ENCODE results near the gene CTSL. TPM values are rescaled to one million over a fixed set of nuclear protein-coding genes. Genes with fewer than 3 reads are reported as not detected.

The CTSL gene
- total RNA-seq, 3 donors from 2014 or later (not counting 1 experiment from before 2014, with no cell fraction given) = 1.2 to 4.4 (median 1.2) TPM

DNA sequence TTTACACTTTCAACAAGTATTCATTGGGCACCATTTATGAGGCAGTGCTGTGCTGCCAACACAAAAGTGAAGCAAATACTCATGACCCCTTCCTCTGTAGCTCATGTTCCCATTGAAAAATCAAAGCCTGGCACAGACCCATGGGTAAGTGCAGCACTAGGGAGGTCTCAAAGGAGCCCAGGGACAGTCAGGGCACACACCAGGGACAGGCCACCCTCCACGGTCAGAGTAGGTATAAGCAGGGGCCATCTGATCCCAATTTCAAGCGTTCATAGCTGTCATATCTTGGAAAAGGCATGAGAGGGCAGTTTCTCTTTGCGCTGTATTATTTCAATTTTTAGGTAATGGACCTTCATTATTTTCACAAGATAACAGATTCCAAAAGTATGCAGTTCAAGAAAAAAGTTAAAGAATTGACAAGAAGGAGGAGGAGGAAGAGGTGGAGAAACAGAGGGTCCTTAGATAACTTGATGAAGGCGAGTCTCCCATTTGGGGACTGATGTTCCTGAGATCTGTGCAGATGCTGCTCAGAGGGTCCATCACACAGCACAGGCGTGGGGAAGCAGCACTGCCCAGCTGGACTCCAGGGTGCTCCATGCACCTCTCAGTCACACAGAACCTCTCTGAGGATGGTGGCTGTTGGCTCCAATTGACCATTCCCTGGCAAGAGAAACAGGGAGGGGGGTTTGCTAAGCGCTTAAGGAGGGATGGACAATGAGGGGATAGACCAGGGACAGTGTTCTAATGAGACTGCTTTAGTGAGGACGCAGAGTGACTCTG, 7.5 kb downstream of the CTSL start:
- no peaks in the 10 kb centered on the region for H3K36me3 ChIP-seq (ENCODE audit: control insufficient read depth, insufficient read depth, low read length)
- intact Hi-C loops (cut with micrococcal nuclease) = no loop called here
- H3K9me3 Mint-ChIP-seq = peaks cover 0 to 2% of the 10 kb centered on the region in 2 donors
- H3K4me1 Mint-ChIP-seq = no peaks in the 10 kb centered on the region
- H3K4me3 Mint-ChIP-seq = no peak overlapping the region
- TF ChIP-seq, protein P1, sequence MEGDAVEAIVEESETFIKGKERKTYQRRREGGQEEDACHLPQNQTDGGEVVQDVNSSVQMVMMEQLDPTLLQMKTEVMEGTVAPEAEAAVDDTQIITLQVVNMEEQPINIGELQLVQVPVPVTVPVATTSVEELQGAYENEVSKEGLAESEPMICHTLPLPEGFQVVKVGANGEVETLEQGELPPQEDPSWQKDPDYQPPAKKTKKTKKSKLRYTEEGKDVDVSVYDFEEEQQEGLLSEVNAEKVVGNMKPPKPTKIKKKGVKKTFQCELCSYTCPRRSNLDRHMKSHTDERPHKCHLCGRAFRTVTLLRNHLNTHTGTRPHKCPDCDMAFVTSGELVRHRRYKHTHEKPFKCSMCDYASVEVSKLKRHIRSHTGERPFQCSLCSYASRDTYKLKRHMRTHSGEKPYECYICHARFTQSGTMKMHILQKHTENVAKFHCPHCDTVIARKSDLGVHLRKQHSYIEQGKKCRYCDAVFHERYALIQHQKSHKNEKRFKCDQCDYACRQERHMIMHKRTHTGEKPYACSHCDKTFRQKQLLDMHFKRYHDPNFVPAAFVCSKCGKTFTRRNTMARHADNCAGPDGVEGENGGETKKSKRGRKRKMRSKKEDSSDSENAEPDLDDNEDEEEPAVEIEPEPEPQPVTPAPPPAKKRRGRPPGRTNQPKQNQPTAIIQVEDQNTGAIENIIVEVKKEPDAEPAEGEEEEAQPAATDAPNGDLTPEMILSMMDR (IDR thresholded peaks at IDR 0.05) = no peak
- H3K27me3 ChIP-seq (ENCODE audit: control insufficient read depth, insufficient read depth, low read length) = peaks cover 2% of the 10 kb centered on the region
- peaks cover 13 to 51% of the 10 kb centered on the region in 2 donors for H3K27me3 Mint-ChIP-seq (ENCODE audit: low read depth in 2 of 2)
- no peak for DNase-seq
- H3K4me1 ChIP-seq (ENCODE audit: control insufficient read depth, insufficient read depth, low read length) = no peaks in the 10 kb centered on the region
- no peaks in the 10 kb centered on the region for H3K36me3 Mint-ChIP-seq
- H3K27ac Mint-ChIP-seq = no peak overlapping the region
- 83% methylated on average over 6 of the region's 7 CpGs for WGBS (ENCODE audit: insufficient coverage)
- H3K4me3 ChIP-seq (ENCODE audit: low read length) = no peak overlapping the region
- H3K27ac ChIP-seq (ENCODE audit: low read length) = no peak overlapping the region
- ATAC-seq = no peak
- no peaks in the 10 kb centered on the region for H3K9me3 ChIP-seq (ENCODE audit: control insufficient read depth, insufficient read depth, low read length)

DNA sequence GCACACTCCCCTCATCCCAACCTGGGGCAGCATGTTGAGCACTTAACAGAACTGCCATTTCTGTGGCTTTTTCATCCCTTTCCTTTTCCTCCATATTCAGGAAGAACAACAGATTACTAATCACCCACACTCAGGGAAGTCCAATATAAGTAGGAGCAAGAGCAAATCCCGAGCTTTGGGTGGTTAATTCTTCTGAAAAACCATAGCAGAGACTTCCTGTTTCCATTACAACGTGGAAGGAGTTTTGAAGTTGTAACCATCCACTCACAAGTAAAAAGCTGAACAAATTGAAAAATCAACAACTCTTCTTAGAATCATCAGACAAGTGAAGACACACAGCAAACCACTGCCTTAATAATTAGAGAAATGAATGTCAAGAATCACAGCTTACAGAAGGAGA, 8.2 kb downstream of the CTSL start:
- Mint-ChIP-seq H3K27ac (no peak overlapping the region), H3K36me3 (no peaks in the 10 kb centered on the region), H3K27me3 (ENCODE audit: low read depth in 2 of 2) (peaks cover 12 to 51% of the 10 kb centered on the region in 2 donors), H3K9me3 (peaks cover 0 to 2% of the 10 kb centered on the region in 2 donors), H3K4me3 (no peak overlapping the region), H3K4me1 (no peaks in the 10 kb centered on the region)
- ATAC-seq = no peak
- WGBS (ENCODE audit: insufficient coverage) = no CpG with 5 or more reads among the region's 2 CpGs
- Histone ChIP-seq H3K9me3 (ENCODE audit: control insufficient read depth, insufficient read depth, low read length) (no peaks in the 10 kb centered on the region), H3K27ac (ENCODE audit: low read length) (no peak overlapping the region), H3K4me3 (ENCODE audit: low read length) (no peak overlapping the region), H3K36me3 (ENCODE audit: control insufficient read depth, insufficient read depth, low read length) (no peaks in the 10 kb centered on the region), H3K27me3 (ENCODE audit: control insufficient read depth, insufficient read depth, low read length) (peaks cover 2% of the 10 kb centered on the region), H3K4me1 (ENCODE audit: control insufficient read depth, insufficient read depth, low read length) (no peaks in the 10 kb centered on the region)
- TF ChIP-seq, protein P1 (IDR thresholded peaks at IDR 0.05) = no peak
- no peak for DNase-seq
- intact Hi-C loops (cut with micrococcal nuclease) = no loop called here

DNA sequence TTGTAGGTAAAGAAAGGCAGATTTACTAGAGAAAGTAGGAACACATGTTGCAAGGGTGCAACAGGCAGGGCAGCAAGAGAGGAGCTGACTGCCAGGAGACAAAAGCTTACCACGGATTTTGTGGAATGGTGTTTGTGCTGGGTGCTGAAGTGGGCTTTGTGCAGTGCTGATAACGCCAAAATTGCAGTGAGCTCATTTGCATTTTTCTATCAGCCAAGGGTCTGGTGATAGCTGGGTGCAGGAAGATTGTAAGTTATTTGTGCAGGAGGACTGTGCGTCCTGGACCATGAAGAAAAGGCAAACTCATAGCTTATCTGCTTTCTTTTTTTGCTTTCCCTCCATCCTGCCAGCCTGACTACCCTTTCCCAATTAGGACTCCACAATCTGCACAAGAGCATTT, 13.6 kb downstream of the CTSL start:
- Histone ChIP-seq H3K4me1 (ENCODE audit: control insufficient read depth, insufficient read depth, low read length) (no peaks in the 10 kb centered on the region), H3K4me3 (ENCODE audit: low read length) (no peak overlapping the region), H3K27me3 (ENCODE audit: control insufficient read depth, insufficient read depth, low read length) (peaks cover 2% of the 10 kb centered on the region), H3K27ac (ENCODE audit: low read length) (no peak overlapping the region), H3K36me3 (ENCODE audit: control insufficient read depth, insufficient read depth, low read length) (no peaks in the 10 kb centered on the region), H3K9me3 (ENCODE audit: control insufficient read depth, insufficient read depth, low read length) (peaks cover 4% of the 10 kb centered on the region)
- peaks cover 0 to 5% of the 10 kb centered on the region in 2 donors for H3K4me1 Mint-ChIP-seq
- H3K4me3 Mint-ChIP-seq = no peak overlapping the region
- no peak for DNase-seq
- H3K27ac Mint-ChIP-seq = no peak overlapping the region
- H3K9me3 Mint-ChIP-seq = peaks cover 0 to 4% of the 10 kb centered on the region in 2 donors
- 89% methylated on average over 3 of the region's 3 CpGs for WGBS (ENCODE audit: insufficient coverage)
- TF ChIP-seq, protein P1 (IDR thresholded peaks at IDR 0.05) = no peak
- intact Hi-C loops (cut with micrococcal nuclease) = no loop called here
- ATAC-seq = no peak
- peaks cover 4% of the 10 kb centered on the region for H3K36me3 Mint-ChIP-seq
- H3K27me3 Mint-ChIP-seq (ENCODE audit: low read depth in 2 of 2) = peaks cover 5 to 59% of the 10 kb centered on the region in 2 donors
